Right ventricle myocardium superior (tissue), 1 donor: ENCODE data around the gene PLXNA4. TPM values are rescaled to one million over a fixed set of nuclear protein-coding genes. Genes with fewer than 3 reads are reported as not detected.

Experiments
- ATAC-seq: fragments of 200-7000 bp; cut with Tn5 transposase; one replicate; pipeline ENCODE4 v1.9.1; 2020; ENCODE audit warnings: mild to moderate bottlenecking; ENCODE audit not compliant: poor library complexity
- DNase-seq: peaks from one replicate; pipeline ENCODE4 v3.0.0-alpha.2; 2020
- intact Hi-C: fragments of 100-400 bp; cut with DNase I; formaldehyde crosslinking; loops from one replicate; pipeline ENCODE4 v1.11.2; 2022
- total RNA-seq: library from RNA; stranded (reverse); fragmentation: NEBNext Ultra II Directional; extraction: Animal tissue kit (Norgen Biotek cat#: 25700); gene quantifications from one replicate; pipeline ENCODE4 v1.2.1, GENCODE V29; 2021
- donor health status: DM: no; HTN: yes; CAD: no; lungs with severe emphysema.

Gene PLXNA4
- total RNA-seq, 1 donor from 2014 or later = 17.3 TPM

GRCh38 chr7:132498319-132498718 lies 78.0 kb downstream of the PLXNA4 start:
- ATAC-seq (no peak), DNase-seq (no peak)
- intact Hi-C loops = loop anchor here (5.0 kb wide), 1 partner anchor 176 kb away; no protein-coding TSS in a partner anchor

- intact Hi-C loops = loop anchor here (5.0 kb wide), 1 partner anchor 175 kb away; no protein-coding TSS in a partner anchor
- DNase-seq (no peak), ATAC-seq (no peak)
Measured at GRCh38 chr7:132497098-132497497, 79.2 kb downstream of the PLXNA4 start.

GRCh38 chr7:132495936-132496335 lies 80.3 kb downstream of the PLXNA4 start:
- ATAC-seq = no peak
- intact Hi-C loops = loop anchor here (5.0 kb wide), 1 partner anchor 174 kb away; no protein-coding TSS in a partner anchor
- DNase-seq = no peak

- intact Hi-C loops = no loop called here
- DNase-seq (no peak), ATAC-seq (no peak)
Measured at GRCh38 chr7:132494474-132494873, 81.8 kb downstream of the PLXNA4 start.

- intact Hi-C loops = no loop called here
- no peak for DNase-seq
- no peak for ATAC-seq
Measured at GRCh38 chr7:132492823-132493445, 83.3 kb downstream of the PLXNA4 start.

- intact Hi-C loops = no loop called here
- DNase-seq = no peak
- no peak for ATAC-seq
Measured at GRCh38 chr7:132491391-132491945, 84.8 kb downstream of the PLXNA4 start.

GRCh38 chr7:132490474-132490873 lies 85.8 kb downstream of the PLXNA4 start:
- no peak for DNase-seq
- intact Hi-C loops = no loop called here
- ATAC-seq = no peak

- intact Hi-C loops = no loop called here
- DNase-seq (no peak), ATAC-seq (no peak)
Measured at GRCh38 chr7:132489776-132490237, 86.5 kb downstream of the PLXNA4 start.

- no peak for DNase-seq
- ATAC-seq = peak; percentile 36
Measured at GRCh38 chr7:132488634-132489302, 87.5 kb downstream of the PLXNA4 start.

GRCh38 chr7:132486274-132486610 lies 90.0 kb downstream of the PLXNA4 start:
- DNase-seq (peak; percentile 71), ATAC-seq (peak; percentile 78)
- intact Hi-C loops = no loop called here

More at GRCh38 chr7:132488634-132489302, 87.5 kb downstream of the PLXNA4 start:
- intact Hi-C loops = no loop called here

- ATAC-seq = peak; percentile 51
- intact Hi-C loops = no loop called here
- peak; percentile 73 for DNase-seq
Measured at GRCh38 chr7:132485600-132486273, 90.5 kb downstream of the PLXNA4 start.

- DNase-seq (no peak), ATAC-seq (no peak)
- intact Hi-C loops = no loop called here
Measured at GRCh38 chr7:132485136-132485535, 91.1 kb downstream of the PLXNA4 start.

GRCh38 chr7:132482866-132483265 lies 93.4 kb downstream of the PLXNA4 start:
- ATAC-seq (no peak), DNase-seq (no peak)
- intact Hi-C loops = no loop called here

GRCh38 chr7:132480534-132480933 lies 95.7 kb downstream of the PLXNA4 start:
- DNase-seq (peak; percentile 83), ATAC-seq (peak; percentile 93)
- intact Hi-C loops = no loop called here

GRCh38 chr7:132476541-132476940 lies 99.7 kb downstream of the PLXNA4 start:
- intact Hi-C loops = no loop called here
- ATAC-seq = no peak
- no peak for DNase-seq

GRCh38 chr7:132475669-132476116 lies 100.6 kb downstream of the PLXNA4 start:
- DNase-seq (no peak), ATAC-seq (no peak)
- intact Hi-C loops = no loop called here

- ATAC-seq = no peak
- intact Hi-C loops = no loop called here
- DNase-seq = no peak
Measured at GRCh38 chr7:132475037-132475668, 101.1 kb downstream of the PLXNA4 start.

GRCh38 chr7:132472463-132473120 lies 103.7 kb downstream of the PLXNA4 start:
- intact Hi-C loops = no loop called here
- peak; percentile 98 for ATAC-seq
- peak; percentile 78 for DNase-seq
